Neural cell (in vitro differentiated cells): ENCODE measurements around the gene DNAAF3.

ENCODE experiments used
- CTCF ChIP-seq: fragments of 450-650 bp; IDR thresholded peaks from 2 replicates; pipeline ENCODE4 v1.5.1; 2014; ENCODE audit warnings: antibody characterized with exemption, mild to moderate bottlenecking, moderate library complexity; ENCODE audit not compliant: poor library complexity, severe bottlenecking
- EP300 ChIP-seq: fragments of 450-650 bp; conservative IDR thresholded peaks from 2 replicates; pipeline ENCODE4 v1.6.1; 2014; ENCODE audit warnings: antibody characterized with exemption, mild to moderate bottlenecking, moderate library complexity; ENCODE audit not compliant: poor library complexity, severe bottlenecking
- EZH2 ChIP-seq: fragments of 200-600, 300-800 bp; shearing (Covaris generic), sonication (generic); IDR thresholded peaks from 2 replicates; pipeline ENCODE4 v1.6.1; 2014; ENCODE audit warnings: antibody characterized with exemption, low read length, borderline replicate concordance, mild to moderate bottlenecking; ENCODE audit not compliant: insufficient read depth, poor library complexity, severe bottlenecking
- POLR2AphosphoS5 ChIP-seq: IDR thresholded peaks from 2 replicates; pipeline ENCODE4 v1.6.1; 2012
- TAF1 ChIP-seq: IDR thresholded peaks from 2 replicates; pipeline ENCODE4 v1.6.1; 2012; ENCODE audit warnings: low read depth

DNA sequence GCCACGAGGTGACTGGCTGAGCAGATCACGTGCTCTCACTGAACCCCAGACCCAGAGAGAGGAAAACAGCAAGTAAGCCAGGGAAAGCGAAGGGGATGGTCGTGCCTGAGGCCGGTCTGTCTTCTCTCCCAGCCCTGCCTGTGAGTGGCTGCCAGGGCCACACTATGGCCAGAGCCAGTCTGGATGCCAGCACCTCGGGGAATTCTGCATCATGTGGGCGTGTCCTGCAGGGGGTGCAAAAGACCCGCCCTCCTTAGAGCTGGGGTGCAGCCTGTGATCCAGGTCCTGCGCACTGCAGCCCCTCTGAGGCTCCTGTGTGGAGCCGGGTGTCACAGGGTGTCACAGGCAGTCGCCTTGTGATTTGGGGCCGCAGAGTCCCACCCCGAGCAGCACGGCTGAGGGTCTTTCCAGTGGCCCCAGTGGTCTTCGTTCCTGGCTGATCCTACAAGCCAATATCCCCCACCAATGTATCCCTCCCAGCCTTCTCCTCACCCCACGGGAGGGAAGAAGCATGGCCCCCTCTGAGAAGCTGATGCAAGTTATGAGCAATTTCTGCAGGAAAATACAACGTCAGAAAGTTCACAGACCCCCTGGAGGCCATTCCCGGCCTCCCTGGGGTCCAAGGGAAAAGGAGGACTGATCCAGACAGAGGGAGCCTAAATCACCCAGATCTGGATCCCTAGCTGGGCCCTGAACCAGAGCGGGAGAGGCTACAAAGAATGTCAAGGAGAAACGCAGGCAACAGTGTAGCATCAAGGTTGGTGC lies 56.7 kb downstream of the DNAAF3 start:
- TF ChIP-seq EP300 (no peak), TAF1 (no peak), CTCF (no peak), EZH2 (no peak), POLR2AphosphoS5 (no peak)
